ENCODE results near the gene CENPX.

The CENPX gene

DNA sequence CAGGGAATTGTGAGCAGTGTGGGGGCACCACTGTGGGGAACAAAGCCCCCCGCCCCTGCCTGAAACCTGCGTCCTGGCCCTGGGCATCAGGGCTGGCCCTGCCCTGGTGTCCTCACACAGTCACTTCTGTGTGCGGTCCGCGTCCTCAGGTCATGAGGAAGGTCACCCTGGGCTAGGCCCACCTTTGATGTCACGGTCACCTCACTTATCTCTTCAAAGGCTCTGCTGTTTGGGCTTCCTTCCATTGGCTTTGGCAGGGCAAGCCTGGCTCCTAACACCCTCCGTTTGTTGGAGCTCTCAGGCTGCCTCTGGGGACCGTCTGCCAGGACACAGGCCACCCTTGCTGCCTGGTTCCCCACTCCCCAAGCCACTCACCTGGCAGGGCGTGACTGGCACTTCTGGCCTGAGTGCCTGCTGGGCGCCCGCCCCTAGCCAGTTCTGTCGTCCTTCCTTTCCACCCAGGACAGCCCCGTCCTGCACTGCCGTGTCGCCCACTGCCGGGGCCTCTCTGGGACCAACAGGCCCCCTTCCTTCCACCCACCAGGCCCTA lies 8.8 kb downstream of the CENPX start:
- no peak overlapping the region for H3K4me3 ChIP-seq (ENCODE audit: low read depth, low read length)
- DNase-seq (ENCODE audit: low read depth) = no peak

DNA sequence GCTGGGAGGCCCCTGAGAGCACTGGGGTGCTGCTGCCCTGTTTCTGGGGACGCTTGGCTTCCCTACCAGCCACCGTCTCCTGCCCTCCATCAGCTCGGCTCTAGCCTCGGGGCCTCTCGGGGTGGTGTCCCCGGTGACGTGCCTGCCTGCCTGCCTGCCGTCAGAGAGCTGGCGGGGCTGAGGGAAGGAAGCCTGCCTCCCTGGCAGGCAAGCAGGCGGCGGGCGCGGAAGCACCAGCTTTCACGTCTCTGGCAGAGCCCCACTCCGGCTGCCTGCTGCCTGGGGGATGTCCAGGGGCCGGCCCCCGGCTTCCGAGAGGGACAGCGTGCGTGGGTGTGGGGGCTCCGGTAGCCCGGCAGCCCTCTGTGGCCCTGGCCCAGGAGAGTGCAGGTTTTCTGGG lies 9.3 kb downstream of the CENPX start:
- TF ChIP-seq, protein P1, sequence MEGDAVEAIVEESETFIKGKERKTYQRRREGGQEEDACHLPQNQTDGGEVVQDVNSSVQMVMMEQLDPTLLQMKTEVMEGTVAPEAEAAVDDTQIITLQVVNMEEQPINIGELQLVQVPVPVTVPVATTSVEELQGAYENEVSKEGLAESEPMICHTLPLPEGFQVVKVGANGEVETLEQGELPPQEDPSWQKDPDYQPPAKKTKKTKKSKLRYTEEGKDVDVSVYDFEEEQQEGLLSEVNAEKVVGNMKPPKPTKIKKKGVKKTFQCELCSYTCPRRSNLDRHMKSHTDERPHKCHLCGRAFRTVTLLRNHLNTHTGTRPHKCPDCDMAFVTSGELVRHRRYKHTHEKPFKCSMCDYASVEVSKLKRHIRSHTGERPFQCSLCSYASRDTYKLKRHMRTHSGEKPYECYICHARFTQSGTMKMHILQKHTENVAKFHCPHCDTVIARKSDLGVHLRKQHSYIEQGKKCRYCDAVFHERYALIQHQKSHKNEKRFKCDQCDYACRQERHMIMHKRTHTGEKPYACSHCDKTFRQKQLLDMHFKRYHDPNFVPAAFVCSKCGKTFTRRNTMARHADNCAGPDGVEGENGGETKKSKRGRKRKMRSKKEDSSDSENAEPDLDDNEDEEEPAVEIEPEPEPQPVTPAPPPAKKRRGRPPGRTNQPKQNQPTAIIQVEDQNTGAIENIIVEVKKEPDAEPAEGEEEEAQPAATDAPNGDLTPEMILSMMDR (IDR thresholded peaks at IDR 0.05; ENCODE audit: low read depth, low read length, missing control alignments) = no peak
- H3K4me3 ChIP-seq (ENCODE audit: low read depth, low read length) = no peak overlapping the region
- no peak for DNase-seq (ENCODE audit: low read depth)

More for the DNA sequence above, 8.8 kb downstream of the CENPX start:
- TF ChIP-seq, protein P1 (IDR thresholded peaks at IDR 0.05; ENCODE audit: low read depth, low read length, missing control alignments) = no peak

DNA sequence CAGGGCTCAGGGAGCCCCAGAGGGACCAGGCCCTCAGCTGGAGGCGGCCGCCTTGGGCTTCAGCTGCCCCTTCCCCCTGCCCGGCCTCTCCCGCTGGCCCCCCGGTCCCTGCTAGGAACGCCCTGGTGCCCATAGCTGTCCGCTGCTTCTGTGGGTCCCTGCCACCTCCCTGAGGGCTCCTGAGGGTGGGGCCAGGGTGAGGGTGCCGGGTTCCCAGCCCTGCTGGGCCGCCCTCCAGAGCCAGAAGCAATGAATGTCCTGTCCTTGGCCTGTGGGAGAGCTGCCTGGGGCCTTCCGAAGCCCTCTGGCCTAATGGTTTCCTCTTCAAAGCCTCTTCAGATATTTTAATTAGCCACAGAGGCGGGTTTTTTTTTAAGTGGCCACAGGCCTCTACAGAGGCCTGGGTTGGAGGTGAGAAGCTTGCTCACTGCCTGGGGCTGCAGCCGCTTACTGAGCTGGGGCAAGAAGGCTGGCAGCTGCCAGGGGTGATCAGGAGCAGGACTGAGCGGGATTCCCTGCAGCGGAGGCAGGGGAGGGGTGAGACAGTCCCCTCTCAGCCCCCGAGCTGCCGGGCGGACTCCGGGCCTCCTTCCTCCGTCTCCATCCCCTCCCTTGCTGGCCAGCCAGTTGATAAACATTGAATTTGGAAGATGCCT lies 9.9 kb downstream of the CENPX start:
- TF ChIP-seq, protein P1 (IDR thresholded peaks at IDR 0.05; ENCODE audit: low read depth, low read length, missing control alignments) = no peak
- DNase-seq (ENCODE audit: low read depth) = no peak
- H3K4me3 ChIP-seq (ENCODE audit: low read depth, low read length) = no peak overlapping the region

DNA sequence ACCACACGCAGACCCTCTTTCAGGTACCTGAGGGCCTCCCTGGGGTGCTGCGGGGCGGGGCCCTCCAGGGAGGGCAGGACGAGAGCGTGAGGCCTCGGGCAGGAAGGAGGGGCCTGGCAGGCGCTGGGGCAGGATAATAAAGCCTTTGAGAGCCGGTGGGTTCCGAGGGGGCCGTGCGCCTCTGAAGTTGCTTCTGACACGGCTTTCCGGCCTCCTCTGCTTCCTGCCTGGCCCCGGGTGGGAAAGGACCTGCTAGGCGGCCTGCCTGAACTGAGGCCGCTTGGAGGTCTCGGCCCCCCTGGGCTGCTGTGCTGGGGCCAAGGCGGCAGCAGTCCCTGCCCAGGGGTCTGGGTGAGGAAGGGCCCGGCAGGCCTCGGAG lies 10.4 kb downstream of the CENPX start:
- no peak for DNase-seq (ENCODE audit: low read depth)
- H3K4me3 ChIP-seq (ENCODE audit: low read depth, low read length) = no peak overlapping the region
- TF ChIP-seq, protein P1 (IDR thresholded peaks at IDR 0.05; ENCODE audit: low read depth, low read length, missing control alignments) = no peak

DNA sequence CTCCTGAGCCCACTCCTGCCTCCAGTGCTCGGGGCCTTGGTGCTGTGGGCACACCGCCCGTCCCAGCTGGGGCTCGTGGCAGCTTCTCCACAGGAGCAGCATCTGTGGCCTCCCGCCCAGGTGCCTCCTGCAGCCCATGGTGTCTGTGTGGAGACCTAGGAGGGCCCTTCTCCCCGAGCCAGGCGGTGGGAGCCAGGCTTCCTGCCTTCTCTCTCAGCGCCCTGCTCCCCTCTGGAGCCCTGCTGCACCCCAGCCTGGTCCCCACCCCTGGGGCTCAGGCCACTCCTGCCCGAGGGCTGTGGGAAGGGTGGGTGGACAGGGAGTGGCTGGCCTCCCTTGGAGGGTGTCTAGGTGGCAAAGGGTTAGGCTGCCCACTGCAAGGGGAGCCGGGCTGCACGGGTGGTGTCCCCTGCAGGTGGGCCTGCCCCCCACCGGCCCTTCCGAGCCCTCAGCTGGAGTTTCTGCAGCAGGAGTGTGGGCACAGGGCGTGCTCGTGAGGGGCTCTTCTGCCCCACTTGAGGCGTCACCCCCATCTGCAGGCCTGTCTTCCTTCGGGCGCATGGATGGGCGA lies 11.0 kb downstream of the CENPX start:
- TF ChIP-seq, protein P1 (IDR thresholded peaks at IDR 0.05; ENCODE audit: low read depth, low read length, missing control alignments) = no peak
- DNase-seq (ENCODE audit: low read depth) = no peak
- no peak overlapping the region for H3K4me3 ChIP-seq (ENCODE audit: low read depth, low read length)

DNA sequence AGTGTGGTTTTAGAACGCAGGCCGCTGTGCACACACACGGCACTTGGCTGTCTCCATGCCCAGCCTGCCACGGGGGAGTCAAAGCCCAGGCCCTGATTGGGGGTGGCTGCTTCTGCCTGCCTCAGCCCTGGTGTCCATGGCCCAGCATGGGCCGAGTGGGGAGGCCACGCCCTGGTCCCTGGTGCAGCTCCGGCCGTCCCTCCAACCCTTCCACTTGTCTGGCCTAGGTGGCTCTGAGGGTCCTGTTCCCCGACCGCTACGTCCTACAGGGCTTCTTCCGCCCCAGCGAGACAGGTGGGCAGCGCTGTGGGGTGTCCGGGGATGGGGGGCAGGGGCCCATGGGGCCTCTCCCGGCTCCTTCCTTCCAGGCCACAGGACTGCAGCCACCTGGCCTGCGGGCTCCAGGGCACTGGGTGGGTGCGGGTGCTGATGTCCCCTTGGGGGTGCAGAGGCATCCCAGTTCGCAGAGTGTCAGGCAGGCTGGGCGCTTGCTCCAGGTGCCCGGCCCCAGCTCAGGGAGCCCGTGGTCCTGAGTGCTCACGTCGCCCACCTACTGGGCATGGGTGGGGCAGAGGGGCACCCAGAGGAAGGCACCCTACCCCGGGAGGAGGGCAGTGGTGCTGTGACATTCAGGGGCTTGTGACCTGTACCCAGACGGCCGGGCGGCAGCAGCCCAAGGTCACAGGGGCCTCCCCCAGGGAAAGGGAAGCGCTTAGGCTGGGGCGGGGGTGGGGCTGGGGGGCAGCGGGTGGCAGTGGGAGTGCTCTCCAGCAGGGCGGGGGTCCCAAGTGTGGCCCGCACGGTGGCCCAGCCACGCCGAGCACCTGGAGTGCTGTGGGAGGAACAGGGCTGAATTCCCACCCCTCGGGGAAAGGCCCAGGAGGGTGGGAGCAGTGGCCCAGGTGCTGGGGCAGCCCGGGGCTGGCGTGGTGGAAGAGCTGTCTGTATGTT lies 11.8 kb downstream of the CENPX start:
- no peak for DNase-seq (ENCODE audit: low read depth)
- TF ChIP-seq, protein P1 (IDR thresholded peaks at IDR 0.05; ENCODE audit: low read depth, low read length, missing control alignments) = no peak

More for the DNA sequence above, 11.8 kb downstream of the CENPX start:
- H3K4me3 ChIP-seq (ENCODE audit: low read depth, low read length) = no peak overlapping the region

All from GM12864 (cell line).